CD4-positive, alpha-beta T cell treated with Interleukin-4 for 1 hour (primary cell): ENCODE data around the gene PSMA8.
"Not testable (repeated sequence)": the region's sequence is repeated elsewhere in the genome, so short reads cannot be mapped to it uniquely, and the experiment has no call there.

ENCODE experiments used
- DNase-seq, 2 donors: peaks; one replicate each; pipeline ENCODE4 v3.0.0-alpha.2; 2020 to 2022

Gene PSMA8

GRCh38 chr18:26133652-26134051, at the start of gene PSMA8:
Gene PSMA8, plus strand, starts transcription at chr18:26133869. Its CDS starts 97 bp downstream, at chr18:26133966.
- DNase-seq = peak; percentile 59 to 68

GRCh38 chr18:26085056-26085455, 48.6 kb upstream of the PSMA8 start:
- no peak for DNase-seq

GRCh38 chr18:26086959-26087358, 46.7 kb upstream of the PSMA8 start:
- no peak for DNase-seq

GRCh38 chr18:26088487-26088886, 45.2 kb upstream of the PSMA8 start:
- DNase-seq = no peak

GRCh38 chr18:26089293-26090129, 44.2 kb upstream of the PSMA8 start:
- DNase-seq = peak in 1 of 2 donors; percentile 20

GRCh38 chr18:26090130-26091046, 43.3 kb upstream of the PSMA8 start, which contains the start of gene SS18:
Gene SS18, minus strand, starts transcription at chr18:26090613. Its CDS starts 44 bp downstream, at chr18:26090569.
- DNase-seq = peak; percentile 92

GRCh38 chr18:26091047-26091630, 42.5 kb upstream of the PSMA8 start:
- DNase-seq = no peak

- DNase-seq = no peak
Measured at GRCh38 chr18:26096852-26097251, 36.8 kb upstream of the PSMA8 start.

- no peak for DNase-seq
Measured at GRCh38 chr18:26097563-26097962, 36.1 kb upstream of the PSMA8 start.

- peak in 1 of 2 donors; percentile 39 for DNase-seq
Measured at GRCh38 chr18:26103579-26103978, 30.1 kb upstream of the PSMA8 start.

- no peak for DNase-seq
Measured at GRCh38 chr18:26104035-26104434, 29.6 kb upstream of the PSMA8 start.

- DNase-seq = no peak
Measured at GRCh38 chr18:26119246-26119645, 14.4 kb upstream of the PSMA8 start.

- DNase-seq = no peak
Measured at GRCh38 chr18:26121476-26121875, 12.2 kb upstream of the PSMA8 start.

GRCh38 chr18:26121994-26122393, 11.7 kb upstream of the PSMA8 start:
- DNase-seq = not testable (repeated sequence)

GRCh38 chr18:26127786-26128185, 5.9 kb upstream of the PSMA8 start:
- DNase-seq = no peak

- not testable (repeated sequence) for DNase-seq
Measured at GRCh38 chr18:26128192-26128591, 5.5 kb upstream of the PSMA8 start.

- peak in 1 of 2 donors; percentile 24 for DNase-seq
Measured at GRCh38 chr18:26134107-26134506, 438 bp downstream of the PSMA8 start.

- DNase-seq = no peak
Measured at GRCh38 chr18:26135548-26135947, 1.9 kb downstream of the PSMA8 start.

- no peak for DNase-seq
Measured at GRCh38 chr18:26157326-26157725, 23.7 kb downstream of the PSMA8 start.

- DNase-seq = peak in 1 of 2 donors; percentile 41
Measured at GRCh38 chr18:26159353-26159752, 25.7 kb downstream of the PSMA8 start.

- DNase-seq = no peak
Measured at GRCh38 chr18:26164571-26164970, 30.9 kb downstream of the PSMA8 start.

- DNase-seq = not testable (repeated sequence)
Measured at GRCh38 chr18:26167592-26167991, 33.9 kb downstream of the PSMA8 start.

- DNase-seq = no peak
Measured at GRCh38 chr18:26175481-26175880, 41.8 kb downstream of the PSMA8 start.
